CD4-positive, CD25-positive, alpha-beta regulatory T cell (primary cell): ENCODE measurements around the gene DLL4. TPM values are rescaled to one million over a fixed set of nuclear protein-coding genes. Genes with fewer than 3 reads are reported as not detected.
A peak's percentile ranks its signal among the peaks of the same experiment; 100 is the strongest.

Experiments
- ATAC-seq, 2 donors: fragments of 150-1000 bp; cut with Tn5 transposase; one replicate each; pipeline ENCODE4 v1.10.0; 2021; ENCODE audit warnings: low read depth in 2 of 2, moderate number of reproducible peaks in 2 of 2, moderate library complexity in 1 of 2
- DNase-seq, 3 donors: peaks; one replicate each; pipeline versions ENCODE4 v3.0.0 to v3.0.0-alpha.2; 2012 to 2022; ENCODE audit warnings: mixed read lengths in 1 of 3
- H3K27ac ChIP-seq: one replicate; pipeline ENCODE4 v1.7.0; 2013; ENCODE audit warnings: mild to moderate bottlenecking, low read length; ENCODE audit not compliant: insufficient read depth, poor library complexity, severe bottlenecking
- H3K27me3 ChIP-seq: one replicate; pipeline ENCODE4 v1.7.0; 2013; ENCODE audit warnings: low read length; ENCODE audit not compliant: control insufficient read depth, insufficient read depth
- H3K36me3 ChIP-seq: one replicate; pipeline ENCODE4 v1.7.0; 2013; ENCODE audit warnings: mild to moderate bottlenecking, low read length, moderate library complexity; ENCODE audit not compliant: control insufficient read depth, insufficient read depth
- H3K4me1 ChIP-seq: 2 replicates; pipeline ENCODE4 v1.7.0; 2013; ENCODE audit warnings: mild to moderate bottlenecking, low read length; ENCODE audit not compliant: insufficient read depth, control insufficient read depth, poor library complexity, severe bottlenecking
- H3K4me3 ChIP-seq: one replicate; pipeline ENCODE4 v1.7.0; 2013; ENCODE audit warnings: low read depth, mild to moderate bottlenecking, low read length, moderate library complexity
- H3K9me3 ChIP-seq, 2 experiments: 1 replicate in 1 of 2; 2 replicates in 1 of 2; pipeline ENCODE4 v1.7.0; 2013; ENCODE audit warnings: low read length in 2 of 2, mild to moderate bottlenecking in 1 of 2, moderate library complexity in 1 of 2; ENCODE audit not compliant: control insufficient read depth in 2 of 2
- H3K27ac Mint-ChIP-seq, 3 donors: one replicate each; pipeline ENCODE4 v1.8.0; 2020 to 2022; ENCODE audit warnings: mild to moderate bottlenecking in 3 of 3, mixed read lengths in 3 of 3, moderate library complexity in 2 of 3
- H3K27me3 Mint-ChIP-seq: one replicate; pipeline ENCODE4 v1.8.0; 2022; ENCODE audit warnings: mild to moderate bottlenecking, mixed read lengths
- H3K36me3 Mint-ChIP-seq: one replicate; pipeline ENCODE4 v1.8.0; 2020; ENCODE audit warnings: mixed read lengths
- H3K4me1 Mint-ChIP-seq, 4 donors: one replicate each; pipeline ENCODE4 v1.8.0; 2020 to 2022; ENCODE audit warnings: mixed read lengths in 4 of 4, mild to moderate bottlenecking in 1 of 4
- H3K4me3 Mint-ChIP-seq, 4 donors: one replicate each; pipeline ENCODE4 v1.8.0; 2020 to 2022; ENCODE audit warnings: mild to moderate bottlenecking in 4 of 4, mixed read lengths in 4 of 4, moderate library complexity in 3 of 4
- H3K9me3 Mint-ChIP-seq, 7 donors: one replicate each; pipeline ENCODE4 v1.8.0; 2020 to 2022; ENCODE audit warnings: mixed read lengths in 7 of 7, mild to moderate bottlenecking in 3 of 7, moderate library complexity in 2 of 7
- polyA plus RNA-seq, 4 donors: library from polyadenylated mRNA; unstranded; fragments of 300-500 nt; fragmentation: Illumina TruSeq; gene quantifications; one replicate each; pipeline ENCODE4 v1.2.3, GENCODE V29; 2021
- total RNA-seq: library from RNA; stranded (reverse); gene quantifications from one replicate; pipeline ENCODE4 v1.2.3, GENCODE V29; 2022

DLL4 gene
- total and polyA plus RNA-seq, 5 donors from 2014 or later = not detected

GRCh38 chr15:40915679-40916078 lies 13.5 kb upstream of the DLL4 start:
- ATAC-seq = no peak
- Mint-ChIP-seq H3K27me3 (no peaks in the 10 kb centered on the region), H3K4me1 (peaks cover 0 to 4% (median 0%) of the 10 kb centered on the region in 4 donors), H3K4me3 (no peak overlapping the region), H3K9me3 (peaks cover 0 to 2% (median 0%) of the 10 kb centered on the region in 7 donors), H3K36me3 (no peaks in the 10 kb centered on the region), H3K27ac (no peak overlapping the region)
- Histone ChIP-seq H3K4me3 (no peak overlapping the region), H3K9me3 (no peaks in the 10 kb centered on the region), H3K36me3 (no peaks in the 10 kb centered on the region), H3K4me1 (no peaks in the 10 kb centered on the region), H3K27me3 (no peaks in the 10 kb centered on the region), H3K27ac (no peak overlapping the region)
- no peak for DNase-seq

GRCh38 chr15:40917585-40917984 lies 11.6 kb upstream of the DLL4 start:
- H3K27ac ChIP-seq = no peak overlapping the region
- no peak overlapping the region for H3K4me3 ChIP-seq
- Mint-ChIP-seq H3K27ac (no peak overlapping the region), H3K27me3 (no peaks in the 10 kb centered on the region), H3K9me3 (peaks cover 0 to 2% (median 0%) of the 10 kb centered on the region in 7 donors), H3K4me3 (no peak overlapping the region), H3K4me1 (no peaks in the 10 kb centered on the region), H3K36me3 (no peaks in the 10 kb centered on the region)
- H3K27me3 ChIP-seq = no peaks in the 10 kb centered on the region
- no peak for ATAC-seq
- H3K4me1 ChIP-seq = no peaks in the 10 kb centered on the region
- H3K36me3 ChIP-seq = no peaks in the 10 kb centered on the region
- no peaks in the 10 kb centered on the region for H3K9me3 ChIP-seq
- no peak for DNase-seq

GRCh38 chr15:40918146-40918798 lies 10.9 kb upstream of the DLL4 start:
- H3K36me3 ChIP-seq = no peaks in the 10 kb centered on the region
- H3K36me3 Mint-ChIP-seq = no peaks in the 10 kb centered on the region
- no peaks in the 10 kb centered on the region for H3K9me3 ChIP-seq
- no peaks in the 10 kb centered on the region for H3K27me3 Mint-ChIP-seq
- peaks cover 0 to 3% (median 0%) of the 10 kb centered on the region in 7 donors for H3K9me3 Mint-ChIP-seq
- H3K27ac Mint-ChIP-seq = no peak overlapping the region
- no peak for ATAC-seq
- no peak overlapping the region for H3K27ac ChIP-seq
- no peaks in the 10 kb centered on the region for H3K4me1 ChIP-seq
- H3K27me3 ChIP-seq = no peaks in the 10 kb centered on the region
- no peak overlapping the region for H3K4me3 ChIP-seq
- no peaks in the 10 kb centered on the region for H3K4me1 Mint-ChIP-seq
- H3K4me3 Mint-ChIP-seq = no peak overlapping the region
- DNase-seq = no peak

DNA sequence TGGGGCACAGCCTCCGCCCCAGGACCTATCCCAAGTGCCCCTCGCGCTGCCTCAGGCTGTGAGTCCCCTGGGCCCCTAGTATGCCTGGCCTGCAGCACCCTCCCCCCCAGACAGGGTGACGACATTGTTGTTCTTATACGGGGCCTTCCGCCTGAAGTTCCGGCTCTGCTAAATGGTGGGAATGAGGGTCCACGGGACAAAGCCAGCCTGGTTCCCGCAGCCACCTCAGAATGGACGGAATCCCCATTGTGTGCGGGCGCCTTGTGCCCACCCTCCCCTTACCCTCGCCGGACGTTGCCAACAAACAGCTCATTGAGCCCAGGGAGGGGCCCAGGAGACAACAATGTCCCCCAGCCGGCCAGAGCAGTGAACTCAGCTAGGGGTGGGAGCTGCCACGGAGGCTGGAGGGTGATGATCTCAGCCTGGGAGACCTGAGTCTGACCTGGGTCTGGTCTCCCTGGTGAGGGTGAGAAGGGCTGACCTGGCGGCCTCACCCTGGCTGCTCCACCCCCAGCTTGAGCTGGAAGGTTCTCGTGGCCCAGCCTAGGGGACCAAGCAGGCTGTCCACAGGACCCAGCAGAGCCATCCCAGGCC lies 10.2 kb upstream of the DLL4 start:
- peaks cover 0 to 3% (median 0%) of the 10 kb centered on the region in 7 donors for H3K9me3 Mint-ChIP-seq
- H3K9me3 ChIP-seq = no peaks in the 10 kb centered on the region
- no peak overlapping the region for H3K4me3 Mint-ChIP-seq
- no peak overlapping the region for H3K4me3 ChIP-seq
- no peaks in the 10 kb centered on the region for H3K27me3 Mint-ChIP-seq
- DNase-seq (no peak), ATAC-seq (no peak)
- no peak overlapping the region for H3K27ac Mint-ChIP-seq
- H3K27ac ChIP-seq = no peak overlapping the region
- no peaks in the 10 kb centered on the region for H3K4me1 Mint-ChIP-seq
- H3K36me3 Mint-ChIP-seq = no peaks in the 10 kb centered on the region
- no peaks in the 10 kb centered on the region for H3K27me3 ChIP-seq
- H3K4me1 ChIP-seq = no peaks in the 10 kb centered on the region
- H3K36me3 ChIP-seq = no peaks in the 10 kb centered on the region

- Mint-ChIP-seq H3K9me3 (peaks cover 0 to 3% (median 0%) of the 10 kb centered on the region in 7 donors), H3K4me1 (peaks cover 0 to 16% (median 10%) of the 10 kb centered on the region in 4 donors), H3K36me3 (no peaks in the 10 kb centered on the region), H3K4me3 (no peak overlapping the region), H3K27me3 (peaks cover 23% of the 10 kb centered on the region), H3K27ac (no peak overlapping the region)
- H3K4me3 ChIP-seq = no peak overlapping the region
- peaks cover 3% of the 10 kb centered on the region for H3K27me3 ChIP-seq
- ATAC-seq (no peak), DNase-seq (no peak)
- H3K36me3 ChIP-seq = no peaks in the 10 kb centered on the region
- H3K27ac ChIP-seq = no peak overlapping the region
- H3K9me3 ChIP-seq = no peaks in the 10 kb centered on the region
- H3K4me1 ChIP-seq = peaks cover 16% of the 10 kb centered on the region
Observed at GRCh38 chr15:40921949-40922607, 7.1 kb upstream of the DLL4 start.

- no peak for DNase-seq
- H3K9me3 ChIP-seq = no peaks in the 10 kb centered on the region
- H3K27me3 ChIP-seq = peaks cover 5% of the 10 kb centered on the region
- H3K27ac ChIP-seq = no peak overlapping the region
- no peaks in the 10 kb centered on the region for H3K36me3 ChIP-seq
- Mint-ChIP-seq H3K27me3 (peaks cover 26% of the 10 kb centered on the region), H3K9me3 (peaks cover 0 to 2% (median 0%) of the 10 kb centered on the region in 7 donors), H3K4me3 (no peak overlapping the region), H3K4me1 (peaks cover 0 to 20% (median 13%) of the 10 kb centered on the region in 4 donors), H3K36me3 (no peaks in the 10 kb centered on the region), H3K27ac (peak overlapping the region in 1 of 3 donors; percentile 71)
- ATAC-seq = no peak
- H3K4me1 ChIP-seq = peaks cover 21% of the 10 kb centered on the region
- H3K4me3 ChIP-seq = no peak overlapping the region
Observed at GRCh38 chr15:40922608-40923005, 6.5 kb upstream of the DLL4 start.

DNA sequence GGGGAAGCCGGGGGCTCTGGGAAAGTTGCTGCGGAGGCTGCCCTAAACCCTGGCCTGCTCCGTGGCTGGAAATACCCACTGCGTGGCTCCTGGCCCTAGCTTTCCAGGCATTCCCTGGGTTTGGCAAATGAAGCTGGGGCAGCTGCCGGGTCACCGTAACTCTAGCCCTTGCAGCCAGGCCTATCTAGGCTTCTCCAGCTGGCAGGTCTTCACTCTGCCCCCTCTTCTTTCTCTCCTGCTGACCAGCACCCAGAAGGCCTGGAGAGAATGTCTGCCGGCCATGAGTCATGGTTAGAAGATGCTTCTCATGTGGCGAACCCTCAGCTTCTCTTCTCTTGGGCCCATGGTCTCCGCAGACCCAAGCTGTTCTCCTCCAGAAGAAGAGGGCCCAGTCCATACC lies 5.6 kb upstream of the DLL4 start:
- H3K4me3 Mint-ChIP-seq = no peak overlapping the region
- no peaks in the 10 kb centered on the region for H3K36me3 ChIP-seq
- DNase-seq (no peak), ATAC-seq (no peak)
- no peak overlapping the region for H3K27ac Mint-ChIP-seq
- H3K36me3 Mint-ChIP-seq = no peaks in the 10 kb centered on the region
- H3K9me3 ChIP-seq = no peaks in the 10 kb centered on the region
- peaks cover 0 to 2% (median 0%) of the 10 kb centered on the region in 7 donors for H3K9me3 Mint-ChIP-seq
- peaks cover 0 to 25% (median 14%) of the 10 kb centered on the region in 4 donors for H3K4me1 Mint-ChIP-seq
- peaks cover 5% of the 10 kb centered on the region for H3K27me3 ChIP-seq
- no peak overlapping the region for H3K27ac ChIP-seq
- H3K4me3 ChIP-seq = no peak overlapping the region
- peaks cover 28% of the 10 kb centered on the region for H3K27me3 Mint-ChIP-seq
- peaks cover 30% of the 10 kb centered on the region for H3K4me1 ChIP-seq
